Fibroblast of skin of right biceps (primary cell): ENCODE measurements around the gene LRRFIP2.

Experiments used
- DNase-seq: peaks from one replicate; pipeline ENCODE4 v3.0.0-alpha.2; 2013

The LRRFIP2 gene

GRCh38 chr3:37017683-37018082 lies 156.7 kb downstream of the LRRFIP2 start:
- no peak for DNase-seq

GRCh38 chr3:37016903-37017302 lies 157.5 kb downstream of the LRRFIP2 start:
- no peak for DNase-seq

GRCh38 chr3:37015642-37016041 lies 158.7 kb downstream of the LRRFIP2 start:
- DNase-seq: no peak

- DNase-seq: no peak
Measured at GRCh38 chr3:37014620-37015019, 159.8 kb downstream of the LRRFIP2 start.
